HTR-8/SVneo (cell line): ENCODE data around the gene IGFBP6.
"Not testable (repeated sequence)": the region's sequence is repeated elsewhere in the genome, so short reads cannot be mapped to it uniquely, and the experiment has no call there.

Experiments
- DNase-seq: peaks from one replicate; pipeline ENCODE4 v3.0.0; 2011; ENCODE audit warnings: low spot score, mixed read lengths; ENCODE audit not compliant: insufficient read length
- FAIRE-seq: peaks from 2 replicates; lab custom pipeline; 2011; peaks lifted over from hg19 to GRCh38; lab: Jason Lieb, UNC

The IGFBP6 gene

GRCh38 chr12:53094796-53095595 is 2.5 kb upstream of the IGFBP6 start:
- FAIRE-seq, DNase-seq: not testable (repeated sequence)

GRCh38 chr12:53095596-53095895 is 1.9 kb upstream of the IGFBP6 start:
- DNase-seq, FAIRE-seq: not testable (repeated sequence)

GRCh38 chr12:53096089-53096741 is 1.3 kb upstream of the IGFBP6 start:
- peak; percentile 41 for DNase-seq
- FAIRE-seq = peak; percentile 64

GRCh38 chr12:53096759-53097158 is 708 bp upstream of the IGFBP6 start:
- FAIRE-seq = no peak

GRCh38 chr12:53097207-53097563 is 282 bp upstream of the IGFBP6 start:
- DNase-seq (peak; percentile 45), FAIRE-seq (no peak)

More at GRCh38 chr12:53096759-53097158, 708 bp upstream of the IGFBP6 start:
- no peak for DNase-seq

GRCh38 chr12:53098354-53098981 is 1.0 kb downstream of the IGFBP6 start:
- DNase-seq (peak; percentile 73), FAIRE-seq (peak; percentile 51)

- FAIRE-seq = peak; percentile 70
- DNase-seq = peak; percentile 97
Observed at GRCh38 chr12:53099071-53099882, 1.8 kb downstream of the IGFBP6 start.

GRCh38 chr12:53100466-53101151 is 3.1 kb downstream of the IGFBP6 start:
- no peak for FAIRE-seq
- DNase-seq = no peak

- no peak for DNase-seq
- no peak for FAIRE-seq
Observed at GRCh38 chr12:53101266-53101665, 3.8 kb downstream of the IGFBP6 start.

GRCh38 chr12:53101931-53102781 is 4.7 kb downstream of the IGFBP6 start:
- FAIRE-seq (no peak), DNase-seq (no peak)

- DNase-seq (no peak), FAIRE-seq (no peak)
Observed at GRCh38 chr12:53102883-53103807, 5.7 kb downstream of the IGFBP6 start, which contains the start of gene SOAT2. Gene SOAT2 (plus strand): TSS chr12:53103486. CDS start chr12:53103578, 92 bp downstream.

GRCh38 chr12:53103860-53104305 is 6.4 kb downstream of the IGFBP6 start:
- DNase-seq = no peak
- no peak for FAIRE-seq

GRCh38 chr12:53105256-53105655 is 7.8 kb downstream of the IGFBP6 start:
- FAIRE-seq = no peak
- no peak for DNase-seq

GRCh38 chr12:53105712-53106439 is 8.4 kb downstream of the IGFBP6 start:
- DNase-seq = no peak
- no peak for FAIRE-seq

GRCh38 chr12:53107122-53107521 is 9.7 kb downstream of the IGFBP6 start:
- FAIRE-seq (no peak), DNase-seq (no peak)

GRCh38 chr12:53112431-53112830 is 15.0 kb downstream of the IGFBP6 start:
- DNase-seq, FAIRE-seq: not testable (repeated sequence)

- DNase-seq = no peak
- FAIRE-seq = no peak
Observed at GRCh38 chr12:53113136-53113705, 15.8 kb downstream of the IGFBP6 start.
